Measurements from ENCODE around the gene SRPRA.

Gene SRPRA

GRCh38 chr11:126226334-126227084, 42.2 kb downstream of the SRPRA start:
- no peak for DNase-seq

GRCh38 chr11:126225295-126225665, 43.4 kb downstream of the SRPRA start:
- no peak for DNase-seq

- no peak for DNase-seq
These were observed 43.9 kb downstream of the SRPRA start for GRCh38 chr11:126224647-126225294.

- DNase-seq: no peak
These were observed 49.1 kb downstream of the SRPRA start for GRCh38 chr11:126219547-126219946.

- no peak for DNase-seq
These were observed 51.2 kb downstream of the SRPRA start for GRCh38 chr11:126217491-126217890.

GRCh38 chr11:126216526-126217305, 52.0 kb downstream of the SRPRA start:
- no peak for DNase-seq

- no peak for DNase-seq
These were observed 53.9 kb downstream of the SRPRA start for GRCh38 chr11:126214841-126215240.

- no peak for DNase-seq
These were observed 54.3 kb downstream of the SRPRA start for GRCh38 chr11:126214441-126214840.
